HEK293T (cell line): Measurements from ENCODE around the gene ZNF219.

Experiments used
- CTCF ChIA-PET: fragments of 350-600 bp; formaldehyde crosslinking; extraction: SDS; loops from one replicate; lab custom pipeline; 2021; ENCODE audit warnings: antibody characterized with exemption, inconsistent platforms; lab: Yijun Ruan, JAX
- POLR2A ChIA-PET: fragments of 350-600 bp; formaldehyde crosslinking; extraction: SDS; loops from one replicate; lab custom pipeline; 2020; ENCODE audit warnings: antibody characterized with exemption, inconsistent platforms; lab: Yijun Ruan, JAX
- DNase-seq: peaks from one replicate; pipeline ENCODE4 v3.0.0; 2012; ENCODE audit warnings: mixed read lengths; ENCODE audit errors: extremely low spot score
- ARNT ChIP-seq: fragments of 450-650 bp; IDR thresholded peaks from 2 replicates; pipeline ENCODE4 v1.6.1; 2017; ENCODE audit warnings: mild to moderate bottlenecking
- BHLHE40 ChIP-seq: fragments of 450-650 bp; IDR thresholded peaks from 2 replicates; pipeline ENCODE4 v1.6.1; 2016; ENCODE audit warnings: mild to moderate bottlenecking, moderate library complexity, borderline replicate concordance
- CTBP1 ChIP-seq: fragments of 450-650 bp; IDR thresholded peaks from 2 replicates; pipeline ENCODE4 v1.6.1; 2016; ENCODE audit warnings: borderline replicate concordance
- ELF4 ChIP-seq: fragments of 450-650 bp; IDR thresholded peaks from 2 replicates; pipeline ENCODE4 v1.6.1; 2017; ENCODE audit warnings: antibody characterized with exemption
- FOXA1 ChIP-seq: fragments of 450-650 bp; IDR thresholded peaks from 2 replicates; pipeline ENCODE4 v1.6.1; 2016; ENCODE audit warnings: mild to moderate bottlenecking
- FOXK2 ChIP-seq: fragments of 450-650 bp; IDR thresholded peaks from 2 replicates; pipeline ENCODE4 v1.6.1; 2016; ENCODE audit warnings: mild to moderate bottlenecking
- FOXM1 ChIP-seq: fragments of 450-650 bp; IDR thresholded peaks from 2 replicates; pipeline ENCODE4 v1.6.1; 2017; ENCODE audit warnings: mild to moderate bottlenecking, borderline replicate concordance
- HDGF ChIP-seq: fragments of 450-650 bp; IDR thresholded peaks from 2 replicates; pipeline ENCODE4 v1.6.1; 2017; ENCODE audit warnings: antibody characterized with exemption, borderline replicate concordance
- L3MBTL2 ChIP-seq: fragments of 450-650 bp; conservative IDR thresholded peaks from 2 replicates; pipeline ENCODE4 v1.6.1; 2016; ENCODE audit warnings: mild to moderate bottlenecking
- LEF1 ChIP-seq: fragments of 450-650 bp; IDR thresholded peaks from 2 replicates; pipeline ENCODE4 v1.6.1; 2017; ENCODE audit warnings: mild to moderate bottlenecking, borderline replicate concordance
- NFRKB ChIP-seq: fragments of 450-650 bp; IDR thresholded peaks from 2 replicates; pipeline ENCODE4 v1.6.1; 2016; ENCODE audit warnings: mild to moderate bottlenecking, moderate library complexity
- SP1 ChIP-seq: fragments of 450-650 bp; IDR thresholded peaks from 2 replicates; pipeline ENCODE4 v1.6.1; 2017
- SUZ12 ChIP-seq: fragments of 450-650 bp; IDR thresholded peaks from 2 replicates; pipeline ENCODE4 v1.6.1; 2016; ENCODE audit warnings: mild to moderate bottlenecking
- TARDBP ChIP-seq: fragments of 450-650 bp; IDR thresholded peaks from 2 replicates; pipeline ENCODE4 v1.6.1; 2016
- ZNF384 ChIP-seq: fragments of 450-650 bp; IDR thresholded peaks from 2 replicates; pipeline ENCODE4 v1.6.1; 2016
- TF ChIP-seq, protein P1 (sequence below): fragments of 450-650 bp; IDR thresholded peaks from 2 replicates; pipeline ENCODE4 v1.6.1; 2016

Gene ZNF219

GRCh38 chr14:21053184-21054122 lies 45.0 kb downstream of the ZNF219 start:
- POLR2A ChIA-PET = interaction anchor here (1.0 kb wide), 1 partner anchor 22 kb away, joined by 5 read pairs; no protein-coding TSS in a partner anchor
- CTCF ChIA-PET = interaction anchor here (1.1 kb wide), 2 partner anchors 39 to 83 kb away, joined by 3 read pairs; no protein-coding TSS in a partner anchor

DNA sequence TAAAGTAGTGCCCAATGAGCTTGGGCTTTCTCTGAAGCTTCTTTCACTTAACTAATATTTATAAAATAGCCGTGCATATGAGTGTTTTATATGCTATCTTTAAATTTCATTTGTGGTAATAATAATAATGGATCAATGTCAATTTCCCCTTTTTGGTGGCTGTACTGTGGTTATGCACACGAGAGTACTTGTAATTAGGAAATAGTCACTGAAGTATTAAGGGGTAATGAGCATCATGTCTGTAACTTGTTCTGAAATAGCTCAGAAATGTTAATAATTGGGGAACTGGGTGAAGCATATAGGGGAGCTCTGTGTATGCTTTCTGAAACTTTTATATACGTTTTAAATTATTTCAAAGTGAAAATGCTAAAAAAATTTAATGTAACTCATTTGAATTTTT lies 47.9 kb downstream of the ZNF219 start:
- POLR2A ChIA-PET = interaction anchor here (1.3 kb wide), 1 partner anchor 12 kb away, joined by 4 read pairs; no protein-coding TSS in a partner anchor

More at GRCh38 chr14:21053184-21054122, 45.0 kb downstream of the ZNF219 start:
- DNase-seq = no peak
- TF ChIP-seq TARDBP = no peak
- no peak for TF ChIP-seq FOXK2
- TF ChIP-seq ZNF384 = no peak

DNA sequence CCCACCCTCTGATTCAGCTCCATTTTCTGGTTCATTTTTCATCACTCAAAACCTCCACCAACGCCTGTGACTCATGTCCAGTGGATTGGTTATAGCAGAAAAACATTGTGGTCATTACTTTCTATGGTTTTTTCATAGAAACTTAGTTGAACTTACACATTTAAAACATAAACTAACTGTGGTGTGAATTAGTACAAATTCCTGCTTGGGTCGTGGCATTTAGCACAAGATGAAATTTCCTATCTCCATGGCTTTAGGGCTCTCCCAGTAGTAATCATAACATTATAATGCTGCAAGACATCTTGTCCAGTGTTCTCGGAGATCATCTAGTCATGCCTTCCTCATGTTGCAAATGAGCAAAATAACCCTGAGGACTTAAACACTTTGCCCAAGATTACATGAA lies 49.2 kb downstream of the ZNF219 start:
- no peak for DNase-seq
- TF ChIP-seq ZNF384 = no peak
- no peak for TF ChIP-seq NFRKB
- no peak for TF ChIP-seq HDGF
- no peak for TF ChIP-seq TARDBP
- TF ChIP-seq ELF4 = no peak
- TF ChIP-seq SP1 = no peak
- TF ChIP-seq FOXA1 = no peak
- no peak for TF ChIP-seq FOXK2
- POLR2A ChIA-PET = no interaction called here
- CTCF ChIA-PET = interaction anchor here (3.0 kb wide), 1 partner anchor 34 kb away, joined by 14 read pairs; no protein-coding TSS in a partner anchor

More for the DNA sequence above, 47.9 kb downstream of the ZNF219 start:
- no peak for TF ChIP-seq LEF1
- TF ChIP-seq FOXK2 = no peak
- TF ChIP-seq HDGF = no peak
- CTCF ChIA-PET = interaction anchor here (1.7 kb wide), 1 partner anchor 79 kb away, joined by 3 read pairs; no protein-coding TSS in a partner anchor
- no peak for DNase-seq

DNA sequence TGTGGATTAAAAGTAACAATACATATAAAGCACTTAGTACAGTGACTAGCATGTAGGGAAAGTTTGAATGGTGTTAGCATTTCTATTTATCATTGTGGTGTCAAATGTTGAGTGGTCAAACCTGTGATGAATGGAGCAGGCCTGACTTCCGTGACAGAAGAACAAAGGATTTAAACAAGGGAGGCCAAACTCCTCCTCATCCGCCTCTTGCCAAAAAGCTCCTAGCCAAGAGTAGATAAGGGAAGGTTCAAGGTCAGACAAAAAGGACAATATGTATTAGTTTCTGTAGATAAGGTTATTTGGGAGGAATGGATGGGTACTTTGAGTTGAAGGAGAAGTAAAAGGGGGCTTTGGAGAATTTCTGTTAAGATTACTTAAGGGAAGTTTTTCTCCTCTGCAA lies 49.8 kb downstream of the ZNF219 start:
- CTCF ChIA-PET = interaction anchor here (3.0 kb wide), 1 partner anchor 34 kb away, joined by 14 read pairs; no protein-coding TSS in a partner anchor
- no peak for DNase-seq
- POLR2A ChIA-PET = no interaction called here
- no peak for TF ChIP-seq HDGF
- TF ChIP-seq SP1 = no peak
- no peak for TF ChIP-seq TARDBP
- no peak for TF ChIP-seq ELF4
- no peak for TF ChIP-seq FOXK2
- no peak for TF ChIP-seq FOXM1
- no peak for TF ChIP-seq ARNT
- TF ChIP-seq, protein P1, sequence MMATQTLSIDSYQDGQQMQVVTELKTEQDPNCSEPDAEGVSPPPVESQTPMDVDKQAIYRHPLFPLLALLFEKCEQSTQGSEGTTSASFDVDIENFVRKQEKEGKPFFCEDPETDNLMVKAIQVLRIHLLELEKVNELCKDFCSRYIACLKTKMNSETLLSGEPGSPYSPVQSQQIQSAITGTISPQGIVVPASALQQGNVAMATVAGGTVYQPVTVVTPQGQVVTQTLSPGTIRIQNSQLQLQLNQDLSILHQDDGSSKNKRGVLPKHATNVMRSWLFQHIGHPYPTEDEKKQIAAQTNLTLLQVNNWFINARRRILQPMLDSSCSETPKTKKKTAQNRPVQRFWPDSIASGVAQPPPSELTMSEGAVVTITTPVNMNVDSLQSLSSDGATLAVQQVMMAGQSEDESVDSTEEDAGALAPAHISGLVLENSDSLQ = no peak
- TF ChIP-seq FOXA1 = no peak
- TF ChIP-seq CTBP1 = no peak
- no peak for TF ChIP-seq BHLHE40
- TF ChIP-seq ZNF384 = no peak
- TF ChIP-seq NFRKB = no peak
- no peak for TF ChIP-seq L3MBTL2
- no peak for TF ChIP-seq LEF1
- TF ChIP-seq SUZ12 = no peak

GRCh38 chr14:21047378-21047781 lies 51.1 kb downstream of the ZNF219 start:
- DNase-seq = no peak
- ChIA-PET CTCF (interaction anchor here (1.1 to 3.0 kb wide), 3 partner anchors 23 to 77 kb away, joined by 3 to 14 read pairs (median 3); partner anchors contain the start of gene ARHGEF40), POLR2A (interaction anchor here (0.6 kb wide), 1 partner anchor 11 kb away, joined by 3 read pairs; no protein-coding TSS in a partner anchor)
- TF ChIP-seq SUZ12 = no peak
- TF ChIP-seq SP1 = no peak
- TF ChIP-seq FOXK2 = no peak
- TF ChIP-seq, protein P1 = no peak
- TF ChIP-seq NFRKB = no peak
- no peak for TF ChIP-seq FOXA1
- TF ChIP-seq HDGF = no peak
- no peak for TF ChIP-seq BHLHE40
- TF ChIP-seq FOXM1 = no peak
- no peak for TF ChIP-seq ZNF384
- no peak for TF ChIP-seq ARNT
- no peak for TF ChIP-seq L3MBTL2

- DNase-seq = no peak
- ChIA-PET POLR2A (interaction anchor here (0.9 to 1.4 kb wide), 2 partner anchors 28 to 61 kb away, joined by 3 read pairs; no protein-coding TSS in a partner anchor), CTCF (interaction anchor here (0.6 to 1.8 kb wide), 6 partner anchors 14 to 60 kb away, joined by 3 to 17 read pairs (median 4); no protein-coding TSS in a partner anchor)
- TF ChIP-seq CTBP1 (no peak), FOXA1 (no peak), LEF1 (no peak), ELF4 (no peak), FOXM1 (no peak), TARDBP (no peak), BHLHE40 (no peak), FOXK2 (no peak), ZNF384 (no peak), SUZ12 (no peak), L3MBTL2 (no peak), ARNT (no peak), NFRKB (no peak)
- TF ChIP-seq, protein P1 = no peak
Observed at GRCh38 chr14:21043974-21044618, 54.4 kb downstream of the ZNF219 start.
